Activated CD4-positive, alpha-beta T cell treated with anti-CD3 and anti-CD28 coated beads for 48 hours (primary cell): ENCODE results near the gene BPIFB3.

Source experiments
- DNase-seq: peaks from one replicate; pipeline ENCODE4 v3.0.0-alpha.2; 2020

BPIFB3 gene

DNA sequence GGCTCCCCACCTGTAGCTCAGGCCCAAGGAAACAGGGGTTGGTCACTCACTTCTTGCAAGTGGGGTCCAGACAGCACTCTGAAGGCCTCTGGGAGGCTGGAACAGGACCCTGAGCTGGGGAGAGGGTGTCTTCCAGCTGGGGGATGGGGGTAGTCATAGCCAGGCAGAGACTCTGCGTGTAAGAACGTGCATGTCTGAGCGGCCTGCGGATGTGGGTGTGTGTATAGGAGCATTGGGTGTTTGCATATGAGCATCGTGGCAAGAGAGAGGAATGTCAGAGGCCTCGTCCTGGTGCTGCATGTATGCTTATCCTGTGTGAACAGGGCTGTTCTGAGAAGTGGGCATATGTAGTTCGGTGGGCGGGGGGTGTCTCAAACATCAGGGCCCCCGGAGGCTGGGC, 12.1 kb downstream of the BPIFB3 start:
- DNase-seq, result no peak

GRCh38 chr20:33067806-33068205, 14.1 kb downstream of the BPIFB3 start:
- DNase-seq, result no peak

- DNase-seq, result no peak
These were observed 14.7 kb downstream of the BPIFB3 start for GRCh38 chr20:33068251-33068939.

- no peak for DNase-seq
These were observed 16.0 kb downstream of the BPIFB3 start for GRCh38 chr20:33069673-33070072.

DNA sequence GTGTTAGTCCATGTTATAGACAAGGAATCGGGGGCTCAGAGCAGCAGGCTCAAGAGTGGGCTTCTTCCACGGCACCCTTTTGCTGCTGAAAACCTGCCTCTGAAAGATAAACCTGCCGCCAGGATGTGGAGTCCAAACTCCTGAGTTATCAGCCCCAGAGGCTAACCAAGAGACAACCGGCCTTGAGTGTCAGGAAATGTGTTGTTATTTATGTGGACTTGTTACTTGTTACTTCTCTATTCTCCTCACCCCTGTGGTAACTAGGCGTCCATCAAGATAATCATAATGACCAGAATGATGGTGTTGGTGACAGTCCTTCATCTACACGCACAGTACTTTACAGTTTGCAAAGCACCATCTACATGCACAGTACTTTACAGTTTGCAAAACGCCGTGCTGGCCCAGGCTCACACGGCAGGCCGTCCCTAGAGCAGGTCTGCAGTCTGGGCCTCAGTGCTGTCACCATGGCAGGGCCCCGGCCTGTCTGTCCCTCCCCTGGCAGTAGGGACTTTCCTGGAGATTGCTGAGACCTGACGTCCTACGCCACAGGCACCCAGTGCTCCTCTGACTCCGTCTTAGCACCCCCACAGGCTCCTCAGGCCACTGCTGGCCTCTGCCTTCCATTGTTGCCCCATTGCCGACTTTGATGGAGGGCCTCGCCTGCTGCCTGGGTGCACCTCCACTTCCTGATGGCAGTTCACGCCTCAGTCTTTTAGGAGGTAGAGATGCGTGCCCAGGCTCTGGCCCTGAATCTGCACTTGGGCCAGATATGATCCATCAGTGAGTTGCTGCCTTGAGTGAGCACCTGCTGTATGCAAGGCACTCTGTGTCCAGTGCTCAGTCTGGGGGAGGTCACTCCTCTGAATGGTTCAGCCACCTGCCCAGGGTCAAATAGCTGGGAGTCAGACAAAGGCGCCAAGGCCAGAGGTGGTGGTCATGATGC, 16.7 kb downstream of the BPIFB3 start:
- no peak for DNase-seq

GRCh38 chr20:33071198-33071597, 17.5 kb downstream of the BPIFB3 start:
- no peak for DNase-seq

DNA sequence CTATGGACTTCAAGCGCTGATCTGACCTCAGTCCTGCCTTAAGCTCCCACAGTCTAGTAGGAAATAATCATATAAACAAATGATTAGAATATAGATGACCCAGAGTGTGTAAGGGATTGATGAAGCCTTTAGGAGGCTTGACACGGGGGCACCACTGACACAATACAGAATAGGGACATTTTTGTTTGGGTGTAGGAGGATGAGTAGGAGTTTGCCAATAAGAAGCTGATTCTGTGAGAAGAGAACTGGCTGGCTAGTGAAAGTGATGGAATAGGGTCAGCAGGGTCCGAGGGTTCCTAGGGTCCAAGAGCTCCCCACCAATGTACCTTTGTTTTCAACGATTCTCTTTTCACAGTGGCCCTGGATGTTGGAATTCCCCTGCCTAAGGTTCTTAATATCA, 18.7 kb downstream of the BPIFB3 start:
- no peak for DNase-seq

DNA sequence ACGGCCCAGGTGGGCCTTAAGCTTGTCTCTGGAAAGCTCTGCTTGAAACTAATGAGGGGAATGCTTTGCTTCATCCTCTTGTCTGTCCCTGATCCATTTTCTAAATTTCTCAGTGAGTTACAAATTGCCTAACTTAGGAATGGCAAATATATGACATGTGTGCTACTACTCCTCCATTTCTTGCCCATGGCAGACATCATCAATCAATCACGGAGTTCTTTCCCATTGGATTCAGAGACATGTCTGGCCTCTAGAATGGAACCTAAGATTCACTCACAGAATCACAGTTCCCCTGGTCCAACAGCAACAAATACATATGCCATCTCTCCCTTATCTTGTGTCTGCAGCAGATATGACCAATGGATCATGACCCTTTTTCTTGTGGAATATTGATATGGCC, 19.1 kb downstream of the BPIFB3 start:
- DNase-seq, result no peak

GRCh38 chr20:33074675-33075074, 21.0 kb downstream of the BPIFB3 start:
- no peak for DNase-seq

DNA sequence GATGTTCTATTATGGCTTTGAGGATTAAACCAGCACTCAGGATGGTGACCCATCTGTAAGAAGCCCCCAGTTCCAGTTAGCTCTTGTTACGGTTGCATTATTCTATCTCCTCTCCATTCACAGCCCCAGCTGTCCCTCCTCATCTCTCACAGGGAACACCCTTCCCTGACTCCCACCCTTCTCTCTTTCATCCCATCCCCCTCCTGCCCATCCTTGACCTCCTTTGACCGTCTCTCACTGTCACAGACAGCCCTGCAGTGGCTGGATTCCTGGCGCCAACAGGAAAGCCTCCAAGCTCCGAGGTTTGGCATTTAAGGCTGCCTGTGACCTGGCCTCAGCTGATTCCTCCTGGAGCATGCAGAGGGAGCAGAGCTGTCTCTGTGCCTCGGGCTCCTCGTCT, 21.6 kb downstream of the BPIFB3 start:
- DNase-seq, result no peak

DNA sequence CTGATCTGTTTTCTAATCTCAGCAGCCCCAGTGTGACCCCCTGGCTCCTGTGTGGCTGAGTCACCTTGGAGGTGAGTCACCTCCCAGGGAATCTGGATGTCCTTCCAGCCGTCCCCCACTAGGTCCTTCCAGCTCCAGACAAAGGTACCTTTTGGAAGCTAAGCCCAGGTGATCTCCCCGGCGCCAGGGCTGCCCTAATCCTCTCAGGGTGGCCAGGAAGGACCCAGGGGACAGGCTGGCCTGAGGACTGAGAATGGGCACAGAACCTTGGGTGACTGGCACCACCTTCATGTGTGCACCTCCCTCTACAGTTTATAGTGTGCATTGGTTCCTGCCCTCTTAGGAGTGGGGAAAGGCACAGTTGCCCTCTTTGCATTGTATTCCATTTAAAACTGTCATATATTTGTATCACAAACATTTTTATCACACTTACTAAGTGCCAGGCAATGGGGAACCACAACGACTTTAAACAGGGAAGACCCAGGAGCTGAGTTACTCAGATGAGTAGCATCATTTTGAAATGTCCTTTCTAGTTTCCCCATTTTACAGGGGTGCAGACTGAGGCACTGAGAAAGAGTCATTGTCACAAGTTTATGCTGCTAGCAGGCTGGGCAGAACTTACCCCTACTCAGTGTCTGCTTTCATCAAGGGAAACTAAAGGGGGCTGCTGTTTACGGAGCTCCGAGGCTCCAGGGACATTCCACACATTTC, 23.1 kb downstream of the BPIFB3 start:
- no peak for DNase-seq

DNA sequence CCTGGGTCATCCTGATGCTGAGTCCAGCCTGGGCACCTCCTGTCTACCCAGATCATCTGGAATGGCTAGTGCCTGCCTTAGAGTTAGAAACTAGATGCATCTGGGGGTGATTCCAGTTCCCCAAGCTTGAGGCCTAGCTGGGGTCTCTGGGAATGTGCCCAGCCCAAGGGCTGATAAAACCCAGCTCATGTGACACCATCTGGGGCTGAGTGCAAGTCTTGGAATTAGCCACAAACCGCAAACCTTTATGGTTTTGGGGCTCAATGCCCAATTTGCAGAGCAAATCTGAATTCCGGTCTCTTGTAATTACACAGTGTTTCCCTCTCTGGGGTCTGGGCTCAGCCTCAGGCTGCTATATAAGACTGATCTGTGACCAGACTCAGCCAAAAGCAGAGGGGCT, 25.6 kb downstream of the BPIFB3 start, which contains the start of gene BPIFB4:
Gene BPIFB4 (plus strand): TSS at position 385 of the 400 bp plus-strand sequence. CDS start 1,884 bp downstream, outside the sequence.
- no peak for DNase-seq

DNA sequence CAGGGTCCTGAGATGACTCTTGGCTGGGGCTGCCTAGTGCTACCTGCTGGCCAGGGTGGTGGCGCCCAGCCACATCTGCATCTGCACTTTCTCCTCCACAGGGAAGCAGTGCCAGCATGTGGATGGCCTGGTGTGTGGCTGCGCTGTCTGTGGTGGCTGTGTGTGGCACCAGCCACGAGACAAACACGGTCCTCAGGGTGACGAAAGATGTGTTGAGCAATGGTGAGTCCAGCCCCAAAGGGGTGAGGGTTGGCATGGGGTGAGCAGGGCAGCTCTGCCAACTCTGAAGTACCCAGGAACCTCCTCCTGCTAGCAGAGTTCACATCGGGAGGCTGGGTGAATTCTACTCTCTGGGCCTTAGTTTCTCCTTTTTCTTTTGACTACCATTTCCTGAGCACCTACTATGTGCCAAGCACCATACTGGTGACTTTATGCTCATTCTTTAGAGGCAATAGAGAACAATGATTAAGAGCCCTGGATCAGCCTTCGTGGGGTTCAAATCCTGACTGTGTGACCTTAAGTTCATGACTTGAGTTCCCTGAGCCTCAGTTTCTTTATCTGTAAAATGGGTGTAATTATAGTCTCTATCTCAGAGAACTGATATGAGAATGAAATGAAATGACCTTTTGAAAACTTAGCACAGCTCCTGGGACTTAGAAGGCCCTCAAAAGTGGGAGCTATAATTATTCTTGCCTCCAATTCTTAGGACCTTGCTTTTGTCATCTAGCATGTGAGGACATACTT, 27.9 kb downstream of the BPIFB3 start:
- no peak for DNase-seq

GRCh38 chr20:33082546-33082945, 28.8 kb downstream of the BPIFB3 start:
- DNase-seq, result no peak

- no peak for DNase-seq
These were observed 30.0 kb downstream of the BPIFB3 start for GRCh38 chr20:33083544-33084340.

DNA sequence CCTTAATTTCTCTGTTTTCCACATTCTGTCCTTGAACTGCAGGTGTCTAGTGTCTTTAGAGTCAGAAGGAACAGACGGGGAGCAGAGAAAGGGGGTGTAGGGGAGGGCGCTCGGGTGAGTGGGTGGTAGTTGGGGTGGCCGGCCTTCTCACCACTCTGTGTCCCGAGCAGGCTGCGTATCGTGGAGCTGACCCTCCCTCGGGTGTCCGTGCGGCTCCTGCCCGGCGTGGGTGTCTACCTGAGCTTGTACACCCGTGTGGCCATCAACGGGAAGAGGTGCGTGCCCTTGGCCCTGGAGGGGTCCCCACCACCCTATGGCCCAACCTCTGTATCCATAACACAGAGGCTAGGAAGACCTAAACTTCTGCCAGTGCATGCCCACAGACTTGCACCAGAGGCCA, 31.0 kb downstream of the BPIFB3 start:
- no peak for DNase-seq

DNA sequence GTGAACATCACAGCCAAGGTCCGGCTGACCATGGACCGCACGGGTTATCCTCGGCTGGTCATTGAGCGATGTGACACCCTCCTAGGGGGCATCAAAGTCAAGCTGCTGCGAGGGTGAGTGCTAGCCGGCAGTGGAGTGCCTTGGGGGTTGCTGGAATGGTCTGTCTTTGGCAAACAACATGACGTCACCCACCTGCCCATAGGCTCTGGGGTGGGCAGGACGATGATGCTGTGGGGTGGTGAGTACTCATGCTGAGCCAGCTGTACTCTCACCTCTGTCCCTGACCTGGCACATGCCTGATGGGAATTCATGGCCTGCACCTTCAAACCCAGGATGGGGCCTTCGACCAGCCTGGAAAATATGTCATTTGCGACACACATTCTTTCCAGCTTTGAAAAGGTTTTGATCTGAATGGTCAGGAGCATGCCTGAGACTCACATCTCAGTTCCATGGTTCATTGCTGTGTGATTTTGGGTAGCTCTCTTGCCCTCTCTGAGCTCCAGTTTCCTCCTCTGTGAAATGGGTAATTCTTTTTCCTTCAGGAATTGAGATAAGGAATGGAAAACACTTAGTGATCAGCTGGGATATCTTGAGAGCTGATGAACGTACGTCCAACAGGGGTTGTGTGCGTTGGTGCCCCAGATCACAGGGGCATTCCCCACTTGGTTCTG, 32.5 kb downstream of the BPIFB3 start:
- DNase-seq, result no peak

DNA sequence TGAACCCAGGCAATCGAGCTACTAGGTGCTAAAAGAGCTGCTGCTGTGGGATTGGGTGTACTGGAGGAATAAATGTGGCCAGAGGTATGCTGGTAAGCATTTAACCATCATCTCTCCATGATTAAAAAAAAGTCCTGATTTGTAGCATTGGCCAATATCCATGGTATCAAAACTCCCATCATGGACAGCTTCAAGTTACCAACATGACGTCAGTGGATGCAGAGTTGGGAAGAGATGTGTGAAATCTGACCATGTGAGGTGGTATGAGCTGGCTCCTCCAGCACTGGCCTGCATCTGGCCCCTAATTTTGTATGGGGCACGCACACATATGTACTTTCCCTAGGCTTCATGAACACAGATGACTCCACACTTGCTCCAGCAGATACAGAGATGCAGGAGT, 37.4 kb downstream of the BPIFB3 start:
- no peak for DNase-seq

DNA sequence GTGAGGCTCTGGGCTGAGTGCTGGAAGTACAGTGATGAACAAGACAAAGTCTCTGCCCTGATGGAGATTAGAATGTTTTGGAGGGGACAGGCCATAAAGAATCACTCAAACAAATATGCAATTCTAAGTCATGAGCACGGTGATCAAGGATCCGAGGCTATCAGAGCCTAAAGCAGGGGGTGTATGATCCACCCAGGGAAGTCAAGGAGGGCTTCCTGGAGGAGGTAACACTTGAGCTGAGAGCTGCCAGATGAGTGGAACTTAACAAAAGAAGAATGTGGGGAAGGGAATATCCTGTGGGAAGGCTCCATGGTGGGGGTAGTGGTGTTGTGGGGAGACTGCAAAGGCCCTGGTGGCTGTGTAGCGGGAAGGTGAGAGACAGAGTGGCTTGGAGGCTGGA, 38.0 kb downstream of the BPIFB3 start:
- no peak for DNase-seq

- no peak for DNase-seq
These were observed 38.7 kb downstream of the BPIFB3 start for GRCh38 chr20:33092361-33092760.

DNA sequence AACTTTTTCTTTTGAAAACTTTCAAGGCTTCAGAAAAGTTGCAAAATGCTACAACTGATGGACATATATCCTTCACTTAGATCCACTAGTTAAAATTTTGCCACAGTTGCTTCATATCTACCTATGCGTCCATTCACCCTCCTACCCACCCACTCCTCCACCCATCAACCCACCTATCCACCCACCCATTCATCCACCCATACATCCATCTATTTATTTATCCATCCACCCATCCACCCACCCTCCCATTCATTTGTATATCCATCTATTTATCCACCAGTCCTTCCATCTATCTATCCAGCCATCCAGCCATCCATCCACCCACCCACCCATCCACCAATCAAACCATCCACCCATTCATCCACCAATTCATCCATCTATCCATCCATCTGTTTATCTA, 39.4 kb downstream of the BPIFB3 start:
- DNase-seq, result no peak
